GM21825 (cell line): ENCODE results near the gene BOLA2B.
"Not testable (repeated sequence)": the region's sequence is repeated elsewhere in the genome, so short reads cannot be mapped to it uniquely, and the experiment has no call there.

Experiments used
- ATAC-seq: cut with Tn5 transposase; IDR thresholded peaks from one replicate; pipeline ENCODE4 v1.9.1; 2021; ENCODE audit warnings: mild to moderate bottlenecking, moderate library complexity; ENCODE audit not compliant: unreplicated experiment

BOLA2B gene

DNA sequence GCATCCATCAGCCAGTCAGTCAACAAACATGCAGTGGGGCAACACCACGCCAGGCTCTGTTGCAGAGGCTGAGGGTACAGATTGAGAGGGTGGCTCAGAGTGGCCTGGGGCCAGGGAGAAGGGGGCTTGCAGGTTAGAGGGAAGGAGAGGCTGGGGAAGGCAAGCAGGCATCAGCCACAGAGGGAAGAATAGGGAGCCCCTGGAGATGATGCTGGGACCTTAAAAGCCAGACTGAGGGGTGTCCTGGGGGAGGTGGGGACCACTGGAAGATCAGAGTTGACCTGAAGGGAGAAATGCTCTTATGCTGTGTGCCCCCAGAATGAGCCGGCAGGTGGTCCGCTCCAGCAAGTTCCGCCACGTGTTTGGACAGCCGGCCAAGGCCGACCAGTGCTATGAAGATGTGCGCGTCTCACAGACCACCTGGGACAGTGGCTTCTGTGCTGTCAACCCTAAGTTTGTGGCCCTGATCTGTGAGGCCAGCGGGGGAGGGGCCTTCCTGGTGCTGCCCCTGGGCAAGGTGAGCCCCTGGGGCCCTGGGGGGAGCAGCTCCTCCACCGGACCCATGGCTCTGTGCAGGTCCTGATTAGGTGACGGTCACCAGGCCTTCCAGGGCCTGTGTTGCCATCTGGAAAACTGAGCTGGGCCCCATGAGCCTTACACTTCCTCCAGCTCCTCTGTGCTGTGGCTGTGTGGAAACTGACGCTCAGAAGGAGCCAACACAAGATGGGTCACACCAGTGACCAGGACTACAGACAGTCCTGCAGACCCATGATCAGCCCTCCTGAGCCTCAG, 8.4 kb downstream of the BOLA2B start:
- ATAC-seq: no peak

DNA sequence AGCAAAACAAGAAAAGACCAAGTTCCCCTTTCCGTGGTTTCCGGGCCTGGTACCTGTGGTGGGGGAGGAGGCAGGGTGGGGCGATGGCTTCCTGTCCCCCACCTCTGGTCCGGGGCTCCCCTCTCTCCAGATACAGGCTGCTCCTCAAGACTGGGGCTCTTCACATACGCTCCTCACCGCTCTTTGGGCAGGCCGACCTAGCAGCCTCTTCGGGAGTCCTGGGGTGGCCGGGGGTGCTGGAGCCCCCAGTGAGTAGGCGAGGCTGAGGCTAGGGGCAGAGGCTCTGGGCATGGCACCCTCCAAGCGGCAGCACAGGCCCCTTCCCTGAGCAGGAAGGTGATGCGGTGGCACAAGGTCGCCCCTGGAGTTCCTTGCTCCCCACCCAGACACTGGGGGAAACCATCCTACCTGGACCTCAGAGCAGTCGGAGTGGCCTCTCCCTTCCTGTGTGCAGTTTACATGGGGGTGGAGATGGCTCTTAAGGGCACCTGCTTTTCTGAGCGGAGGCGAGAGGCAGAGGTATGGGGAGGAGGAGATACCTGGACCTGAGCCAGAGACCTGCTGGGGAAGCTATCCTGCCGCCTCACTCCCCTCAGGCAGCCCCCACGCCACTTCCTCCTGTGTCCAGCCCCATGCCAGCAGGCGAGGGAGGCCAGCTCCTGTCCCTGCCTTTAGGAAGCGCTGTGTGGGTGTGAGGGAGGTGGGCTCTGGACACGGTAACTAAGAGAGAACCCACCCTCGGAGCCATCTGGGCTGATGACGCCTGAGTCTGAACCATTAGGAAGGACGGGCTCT, 9.2 kb downstream of the BOLA2B start:
- ATAC-seq: no peak

GRCh38 chr16:30183233-30184095, 10.0 kb downstream of the BOLA2B start, which contains the start of gene CORO1A:
Gene CORO1A, plus strand, starts transcription at chr16:30183602. Its CDS starts 1,608 bp downstream, at chr16:30185210.
- ATAC-seq: no peak

DNA sequence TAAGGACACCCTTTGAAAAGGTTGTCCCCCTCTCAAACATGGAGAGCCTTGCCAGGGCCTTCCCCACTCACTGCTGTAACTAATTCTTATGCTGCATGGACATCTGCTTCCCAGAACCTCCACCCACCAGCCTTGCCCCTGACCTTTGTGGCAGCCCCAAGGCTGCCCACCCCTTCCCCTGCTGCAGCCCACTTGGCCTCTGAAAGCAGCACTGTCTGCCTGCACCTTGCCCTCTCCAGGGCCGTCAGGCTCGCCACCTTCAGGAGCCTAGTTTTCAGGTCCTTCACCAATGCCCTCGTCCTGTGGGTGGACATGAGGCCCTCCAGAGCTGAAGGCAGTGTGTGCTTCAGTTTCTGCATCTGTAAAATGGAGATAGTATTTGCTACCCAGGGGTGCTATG, 12.7 kb downstream of the BOLA2B start:
- ATAC-seq: no peak

GRCh38 chr16:30179931-30180330, 13.5 kb downstream of the BOLA2B start:
- ATAC-seq: no peak

DNA sequence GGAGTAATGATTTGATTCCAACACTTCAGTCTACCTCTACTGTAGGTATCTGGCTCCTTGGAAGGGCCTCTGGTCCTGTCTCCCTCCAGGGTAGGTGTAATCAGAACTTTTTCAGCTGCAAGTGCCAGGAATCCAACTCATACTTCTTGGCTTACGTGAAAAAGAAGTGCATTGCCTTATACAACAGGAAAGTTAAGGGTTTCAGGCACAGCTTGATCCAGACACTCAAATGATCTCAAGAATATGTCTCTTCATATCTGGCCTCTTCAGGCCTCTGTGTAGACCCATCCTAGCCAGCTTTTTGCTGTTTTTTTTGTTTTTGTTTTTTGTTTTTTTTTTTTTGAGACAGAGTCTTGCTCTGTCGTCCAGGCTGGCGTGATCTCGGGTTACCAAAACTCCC, 14.3 kb downstream of the BOLA2B start:
- ATAC-seq: no peak

GRCh38 chr16:30176876-30177275, 16.6 kb downstream of the BOLA2B start:
- ATAC-seq: not testable (repeated sequence)

- ATAC-seq: no peak
Measured at GRCh38 chr16:30173054-30173453, 20.4 kb downstream of the BOLA2B start.

GRCh38 chr16:30170145-30170544, 23.3 kb downstream of the BOLA2B start:
- not testable (repeated sequence) for ATAC-seq

GRCh38 chr16:30169416-30169815, 24.1 kb downstream of the BOLA2B start:
- not testable (repeated sequence) for ATAC-seq

DNA sequence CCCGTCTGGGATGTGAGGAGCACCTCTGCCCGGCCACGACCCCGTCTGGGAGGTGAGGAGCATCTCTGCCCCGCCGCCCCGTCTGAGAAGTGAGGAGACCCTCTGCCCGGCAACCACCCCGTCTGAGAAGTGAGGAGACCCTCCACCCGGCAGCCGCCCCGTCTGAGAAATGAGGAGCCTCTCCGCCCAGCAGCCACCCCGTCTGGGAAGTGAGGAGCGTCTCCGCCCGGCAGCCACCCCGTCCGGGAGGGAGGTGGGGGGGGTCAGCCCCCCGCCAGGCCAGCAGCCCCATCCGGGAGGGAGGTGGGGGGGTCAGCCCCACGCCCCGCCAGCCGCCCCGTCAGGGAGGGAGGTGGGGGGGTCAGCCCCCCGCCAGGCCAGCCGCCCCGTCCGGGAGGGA, 24.7 kb downstream of the BOLA2B start:
- not testable (repeated sequence) for ATAC-seq

- peak; percentile 73 for ATAC-seq
Measured at GRCh38 chr16:30166202-30166902, 27.1 kb downstream of the BOLA2B start.

GRCh38 chr16:30163538-30163937, 29.9 kb downstream of the BOLA2B start:
- no peak for ATAC-seq

DNA sequence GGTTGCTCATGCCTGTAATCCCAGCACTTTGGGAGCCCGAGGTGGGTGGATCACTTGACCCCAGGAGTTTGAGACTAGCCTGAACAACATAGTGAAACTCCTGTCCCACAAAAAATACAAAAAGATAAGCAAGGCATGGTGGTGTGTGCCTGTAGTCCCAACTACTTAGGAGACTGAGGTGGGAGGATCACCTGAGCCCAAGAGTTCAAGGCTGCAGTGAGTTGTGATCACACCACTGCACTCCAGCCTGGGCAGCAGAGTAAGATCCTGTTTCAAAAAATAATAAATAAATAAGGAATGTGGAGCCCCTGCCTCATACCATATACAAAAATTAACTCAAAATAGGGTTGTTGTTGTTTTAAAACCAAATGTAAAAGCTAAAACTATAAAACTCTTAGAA, 36.3 kb downstream of the BOLA2B start:
- ATAC-seq: no peak

GRCh38 chr16:30155188-30155587, 38.3 kb downstream of the BOLA2B start:
- ATAC-seq: no peak

DNA sequence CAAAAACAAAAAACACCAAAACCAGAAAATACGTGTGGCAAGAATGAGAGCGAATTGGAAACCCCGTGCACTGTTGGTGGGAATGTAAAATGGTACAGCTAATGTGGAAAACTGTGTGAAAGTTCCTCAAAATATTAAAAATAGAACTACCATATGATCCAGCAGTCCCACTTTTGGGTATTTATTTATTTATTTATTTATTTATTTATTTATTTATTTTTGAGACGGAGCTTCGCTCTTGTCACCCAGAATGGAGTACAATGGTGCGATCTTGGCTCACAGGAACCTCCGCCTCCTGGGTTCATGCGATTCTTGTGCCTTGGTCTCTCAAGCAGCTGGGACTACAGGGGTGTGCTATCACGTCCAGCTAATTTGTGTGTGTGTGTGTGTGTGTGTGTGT, 40.9 kb downstream of the BOLA2B start:
- no peak for ATAC-seq

DNA sequence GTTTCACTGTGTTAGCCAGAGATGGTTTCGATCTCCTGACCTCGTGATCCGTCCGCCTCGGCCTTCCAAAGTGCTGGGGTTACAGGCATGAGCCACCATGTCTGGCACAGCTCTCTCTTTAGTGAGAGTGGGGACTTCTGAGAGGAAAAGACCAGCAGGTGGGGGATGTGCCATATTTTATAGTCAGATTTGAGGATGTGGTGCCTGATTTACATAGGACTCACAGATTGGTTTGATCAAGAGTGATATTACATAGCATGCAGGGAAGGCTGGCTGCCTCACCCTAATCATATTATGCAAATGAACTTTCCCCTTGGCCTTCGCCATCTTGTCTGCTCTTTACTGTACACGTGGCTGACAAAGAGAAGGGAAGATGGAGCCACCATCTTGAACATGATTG, 42.4 kb downstream of the BOLA2B start:
- ATAC-seq: no peak

GRCh38 chr16:30149250-30149930, 44.1 kb downstream of the BOLA2B start:
- ATAC-seq: no peak

GRCh38 chr16:30147843-30148510, 45.5 kb downstream of the BOLA2B start:
- no peak for ATAC-seq
